HG02885 (cell line): ENCODE data around the gene LCOR.
"Not testable (repeated sequence)": the region's sequence is repeated elsewhere in the genome, so short reads cannot be mapped to it uniquely, and the experiment has no call there.

ENCODE experiments used
- ATAC-seq: cut with Tn5 transposase; IDR thresholded peaks from one replicate; pipeline ENCODE4 v1.9.1; 2021; ENCODE audit warnings: mild to moderate bottlenecking; ENCODE audit not compliant: unreplicated experiment, poor library complexity

The LCOR gene

DNA sequence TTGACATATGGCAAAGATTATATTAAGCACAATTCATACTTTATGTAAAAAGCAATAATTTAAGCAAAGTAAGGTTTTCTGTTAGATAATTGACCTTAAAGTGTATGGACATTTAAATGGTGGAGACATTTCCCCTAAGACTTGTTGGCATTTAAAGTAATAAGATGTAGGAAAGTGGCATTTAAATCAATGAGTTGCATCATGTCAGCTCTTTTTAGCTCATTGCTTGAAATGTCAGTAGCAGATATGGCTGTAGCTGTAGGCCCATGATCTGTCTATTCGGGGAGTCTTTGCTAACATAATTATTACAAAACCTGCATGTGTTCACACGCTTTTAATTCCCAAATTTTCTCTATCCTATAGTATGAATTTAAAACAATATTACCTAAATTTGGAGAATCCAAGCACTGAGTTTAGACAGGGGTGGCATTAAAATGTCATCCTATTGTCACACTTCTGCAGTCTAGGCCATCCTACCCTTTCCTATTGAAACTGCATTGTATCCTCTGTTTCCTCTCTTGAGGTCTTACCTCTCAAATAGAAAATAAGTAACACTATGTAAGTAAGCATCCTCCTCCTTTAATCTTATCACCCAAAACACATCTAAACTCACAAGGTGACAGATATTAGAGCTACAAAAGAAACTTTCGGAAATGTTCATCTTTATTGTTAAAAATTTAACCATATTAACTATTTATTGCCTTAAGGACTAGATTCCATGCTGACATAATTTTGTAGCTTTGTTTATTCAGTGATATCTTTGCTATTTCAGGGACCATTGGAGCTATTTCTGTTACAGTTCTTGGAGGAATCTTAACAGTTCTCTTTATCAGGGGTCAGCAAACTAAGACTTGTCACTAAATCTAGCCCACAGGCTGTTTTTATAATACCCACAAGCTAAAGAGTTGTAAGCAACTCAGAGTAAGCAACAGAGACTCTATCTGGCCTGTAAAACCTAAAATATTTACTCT is 91.2 kb downstream of the LCOR start:
- no peak for ATAC-seq

- no peak for ATAC-seq
These were observed 92.8 kb downstream of the LCOR start for GRCh38 chr10:96924861-96925260.

- ATAC-seq: no peak
These were observed 98.4 kb downstream of the LCOR start for GRCh38 chr10:96930469-96930868.

DNA sequence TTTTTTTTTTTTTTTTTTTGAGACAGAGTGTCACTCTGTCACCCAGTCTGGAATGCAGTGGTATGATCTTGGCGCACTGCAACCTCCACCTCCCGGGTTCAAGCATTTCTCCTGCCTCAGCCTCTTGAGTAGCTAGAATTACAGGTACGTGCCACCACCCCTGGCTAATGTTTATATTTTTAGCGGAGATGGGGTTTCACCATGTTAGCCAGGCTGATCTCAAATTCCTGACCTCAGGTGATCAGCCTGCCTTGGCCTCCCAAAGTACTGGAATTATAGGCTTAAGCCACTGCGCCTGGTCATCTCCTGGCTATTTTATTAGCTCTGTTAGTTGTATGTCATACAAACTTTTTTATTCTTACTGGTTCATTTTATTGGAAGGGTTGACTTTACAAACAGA is 103.0 kb downstream of the LCOR start:
- ATAC-seq: no peak

DNA sequence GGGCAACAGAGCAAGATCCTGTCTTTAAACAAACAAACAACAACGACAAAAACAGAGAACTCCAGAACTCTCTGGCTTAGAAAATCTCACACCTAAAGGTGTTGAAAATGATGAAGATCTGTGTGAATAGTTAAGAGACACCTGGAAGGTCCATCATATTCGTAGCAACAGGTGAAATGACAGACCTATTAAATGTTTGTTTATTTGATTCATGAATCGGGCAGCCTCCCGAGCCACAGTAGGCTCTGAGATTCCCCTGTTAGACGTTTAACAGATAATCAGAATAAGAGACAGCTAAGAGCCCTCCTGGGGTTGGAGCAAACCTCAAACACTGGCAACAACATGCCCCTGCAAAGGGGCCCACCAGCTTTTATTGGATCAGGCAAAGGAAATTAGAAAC is 103.7 kb downstream of the LCOR start:
- ATAC-seq: no peak

- not testable (repeated sequence) for ATAC-seq
These were observed 111.1 kb downstream of the LCOR start for GRCh38 chr10:96943161-96943560.

GRCh38 chr10:96947036-96947435 is 114.9 kb downstream of the LCOR start:
- ATAC-seq: no peak

- no peak for ATAC-seq
These were observed 117.1 kb downstream of the LCOR start for GRCh38 chr10:96949039-96949683.

GRCh38 chr10:96951954-96952353 is 119.9 kb downstream of the LCOR start:
- ATAC-seq: no peak

- ATAC-seq: no peak
These were observed 123.7 kb downstream of the LCOR start for GRCh38 chr10:96955794-96956193.

DNA sequence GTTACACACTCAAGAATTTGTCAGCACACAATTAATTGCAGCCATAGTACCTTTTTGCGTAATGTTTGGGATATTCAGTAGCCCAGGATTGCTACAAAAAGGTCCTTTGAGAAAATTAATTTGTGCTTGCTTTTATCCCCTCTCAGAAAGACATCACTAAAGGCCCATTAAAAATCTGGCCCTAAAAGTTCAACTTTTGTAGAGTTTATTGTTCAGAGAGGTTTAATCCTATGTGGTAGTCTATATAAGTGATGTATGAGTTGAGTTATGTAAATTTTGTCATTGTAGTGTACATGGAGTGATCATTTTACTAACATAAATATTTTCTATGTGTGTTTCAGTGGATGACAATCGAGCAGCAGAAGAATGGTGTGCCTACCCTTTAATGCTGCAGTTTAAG is 126.0 kb downstream of the LCOR start:
- no peak for ATAC-seq

DNA sequence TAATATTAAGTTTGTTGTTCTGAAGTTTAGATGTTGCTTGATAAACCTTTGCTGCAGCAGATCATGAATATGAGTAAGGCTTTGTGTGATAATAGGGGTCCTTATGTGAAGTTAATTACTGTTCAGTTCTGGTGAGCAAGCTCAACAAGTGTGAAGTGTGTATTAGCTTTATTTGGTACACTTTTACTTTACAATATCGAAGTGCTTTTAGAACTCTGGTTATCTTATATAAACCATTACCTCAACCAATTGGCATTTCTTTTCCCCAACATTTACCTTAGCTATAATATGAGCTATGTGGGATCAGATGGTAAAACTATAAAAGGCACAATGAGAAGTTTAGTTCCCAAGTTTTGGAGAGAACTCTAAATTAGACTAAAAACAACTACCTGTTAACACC is 127.6 kb downstream of the LCOR start:
- no peak for ATAC-seq

GRCh38 chr10:96960872-96961271 is 128.8 kb downstream of the LCOR start:
- ATAC-seq: no peak

DNA sequence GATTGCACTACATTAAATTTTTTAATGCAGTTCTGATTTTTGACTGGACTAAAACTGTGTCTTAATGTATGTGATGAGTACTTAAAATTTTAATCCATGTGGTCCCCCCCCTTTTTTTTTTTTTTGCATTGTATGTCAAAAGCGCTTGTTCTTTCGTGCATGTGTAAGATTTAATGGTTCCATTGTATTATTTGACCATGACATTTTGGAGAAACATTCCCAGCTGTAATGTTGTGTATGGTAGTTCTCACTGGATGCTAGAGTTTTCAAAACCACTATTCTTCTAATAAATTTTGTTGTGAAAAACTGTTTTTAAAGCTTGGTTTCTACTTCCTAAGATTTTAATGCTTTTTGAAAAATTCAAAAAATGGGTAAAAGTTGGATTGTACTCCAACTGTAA is 132.0 kb downstream of the LCOR start:
- ATAC-seq: no peak

- ATAC-seq: no peak
These were observed 135.7 kb downstream of the LCOR start for GRCh38 chr10:96967847-96968246.

DNA sequence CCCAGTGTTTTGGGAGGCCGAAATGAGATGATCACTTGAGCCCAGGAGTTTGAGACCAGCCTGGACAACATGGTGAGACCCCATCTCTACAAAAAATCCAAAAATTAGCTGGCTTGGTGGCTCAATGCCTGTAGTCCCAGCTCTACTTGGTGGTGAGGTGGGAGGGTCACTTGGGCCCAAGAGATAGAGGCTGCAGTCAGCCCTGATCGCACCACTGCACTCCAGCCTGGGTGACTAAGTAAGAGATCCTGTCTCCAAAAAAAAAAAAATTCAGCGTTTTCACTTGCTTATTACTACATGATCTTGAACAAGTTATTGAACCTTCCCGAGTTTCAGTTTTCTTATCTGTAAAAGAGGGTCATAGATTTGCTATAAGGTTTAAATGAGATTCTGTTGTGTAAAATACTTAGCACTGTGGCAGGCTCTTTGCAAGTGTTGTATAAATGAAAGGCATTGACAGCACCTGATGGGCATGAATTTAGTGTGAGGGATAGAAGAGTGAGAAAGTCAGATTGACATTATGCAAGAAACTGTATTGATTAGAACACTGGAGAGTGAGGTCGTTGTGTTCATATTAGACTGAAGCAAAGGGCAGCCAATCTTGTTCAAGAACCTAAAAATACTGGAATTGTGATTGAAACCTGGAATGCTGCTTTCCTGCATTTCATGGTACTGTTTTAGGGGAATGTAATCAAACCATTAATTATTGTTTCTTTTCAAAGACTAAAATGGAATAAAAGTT is 136.8 kb downstream of the LCOR start:
- no peak for ATAC-seq

DNA sequence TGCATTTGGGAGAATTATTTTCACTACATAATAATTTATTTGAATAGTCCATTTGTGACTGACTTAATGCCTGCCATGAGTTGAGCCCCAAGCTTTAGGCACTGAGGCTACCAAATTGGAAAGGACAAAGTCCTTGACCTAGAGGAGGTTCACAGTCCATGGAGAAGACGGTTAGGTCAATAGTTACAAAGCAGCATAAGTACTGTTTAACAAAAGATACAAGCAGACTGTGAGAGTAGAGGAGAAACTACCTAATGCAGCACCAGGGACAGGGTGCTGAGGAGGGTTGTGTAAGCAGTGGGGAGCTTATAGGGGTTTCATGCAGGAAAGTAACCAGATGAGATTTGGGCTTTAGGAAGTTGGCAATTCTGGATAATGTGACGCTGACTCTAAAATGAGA is 139.2 kb downstream of the LCOR start:
- ATAC-seq: no peak

- no peak for ATAC-seq
These were observed 140.2 kb downstream of the LCOR start for GRCh38 chr10:96972264-96972663.

GRCh38 chr10:96973809-96974747 is 142.0 kb downstream of the LCOR start:
- ATAC-seq: no peak

GRCh38 chr10:96975136-96975535 is 143.0 kb downstream of the LCOR start:
- no peak for ATAC-seq
